ENCODE measurements around the gene CA7.

DNA sequence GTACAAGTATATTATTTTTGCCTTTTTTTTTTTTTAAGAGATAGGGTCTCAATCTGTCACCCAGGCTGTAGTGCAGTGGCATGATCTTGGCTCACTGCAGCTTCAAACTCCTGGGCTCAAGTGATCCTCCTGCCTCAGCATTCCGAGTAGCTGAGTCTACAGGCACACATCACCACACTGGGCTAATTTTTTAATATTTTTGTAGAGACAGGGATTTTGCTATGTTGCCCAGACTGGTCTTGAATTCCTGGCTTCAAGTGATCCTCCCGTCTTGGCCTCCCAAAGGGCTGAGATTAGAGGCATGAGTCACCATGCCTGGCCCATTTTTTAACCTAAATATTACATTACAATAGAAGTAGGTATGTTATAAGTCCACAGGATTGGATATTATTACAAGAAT is 46.1 kb upstream of the CA7 start:
- TF ChIP-seq, protein P1, sequence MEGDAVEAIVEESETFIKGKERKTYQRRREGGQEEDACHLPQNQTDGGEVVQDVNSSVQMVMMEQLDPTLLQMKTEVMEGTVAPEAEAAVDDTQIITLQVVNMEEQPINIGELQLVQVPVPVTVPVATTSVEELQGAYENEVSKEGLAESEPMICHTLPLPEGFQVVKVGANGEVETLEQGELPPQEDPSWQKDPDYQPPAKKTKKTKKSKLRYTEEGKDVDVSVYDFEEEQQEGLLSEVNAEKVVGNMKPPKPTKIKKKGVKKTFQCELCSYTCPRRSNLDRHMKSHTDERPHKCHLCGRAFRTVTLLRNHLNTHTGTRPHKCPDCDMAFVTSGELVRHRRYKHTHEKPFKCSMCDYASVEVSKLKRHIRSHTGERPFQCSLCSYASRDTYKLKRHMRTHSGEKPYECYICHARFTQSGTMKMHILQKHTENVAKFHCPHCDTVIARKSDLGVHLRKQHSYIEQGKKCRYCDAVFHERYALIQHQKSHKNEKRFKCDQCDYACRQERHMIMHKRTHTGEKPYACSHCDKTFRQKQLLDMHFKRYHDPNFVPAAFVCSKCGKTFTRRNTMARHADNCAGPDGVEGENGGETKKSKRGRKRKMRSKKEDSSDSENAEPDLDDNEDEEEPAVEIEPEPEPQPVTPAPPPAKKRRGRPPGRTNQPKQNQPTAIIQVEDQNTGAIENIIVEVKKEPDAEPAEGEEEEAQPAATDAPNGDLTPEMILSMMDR (tag by site-specific recombination; IDR thresholded peaks at IDR 0.05) = no peak
- TF ChIP-seq ZNF426 (tag by site-specific recombination; IDR thresholded peaks at IDR 0.05) = no peak

Data from HEK293 (cell line).